Measurements from ENCODE around the gene GJC1.

DNA sequence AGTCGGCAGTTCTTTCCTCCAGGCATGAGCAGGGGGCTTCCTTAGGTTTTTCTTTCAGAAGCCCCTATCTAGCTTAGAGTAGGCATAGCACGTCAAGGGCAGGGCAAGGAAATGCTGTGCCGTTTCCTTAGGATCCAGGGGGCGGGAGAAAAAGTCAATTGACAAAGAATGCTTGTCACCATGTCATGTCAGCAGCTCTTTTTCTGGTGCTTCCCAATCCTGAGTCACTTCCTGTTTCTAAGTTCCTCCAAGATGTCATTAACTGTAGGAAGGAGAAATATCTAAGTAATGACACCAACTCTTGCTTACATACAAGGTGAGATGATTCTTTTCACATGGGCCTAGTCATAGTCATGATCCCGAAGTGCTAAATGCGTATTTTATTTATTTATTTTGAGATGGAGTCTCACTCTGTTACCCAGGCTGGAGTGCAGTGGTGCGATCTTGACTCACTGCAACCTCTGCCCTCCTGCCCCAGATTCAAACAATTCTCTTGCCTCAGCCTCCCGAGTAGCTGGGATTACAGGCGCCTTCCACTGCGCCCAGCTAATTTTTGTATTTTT, 35.2 kb downstream of the GJC1 start:
- TF ChIP-seq ZC3H10 (CRISPR knock-in tag; IDR thresholded peaks at IDR 0.05) (no peak), GLIS3 (CRISPR knock-in tag; IDR thresholded peaks at IDR 0.05) (no peak), ESRRG (CRISPR knock-in tag; IDR thresholded peaks at IDR 0.05) (no peak)
- TF ChIP-seq, protein P1, sequence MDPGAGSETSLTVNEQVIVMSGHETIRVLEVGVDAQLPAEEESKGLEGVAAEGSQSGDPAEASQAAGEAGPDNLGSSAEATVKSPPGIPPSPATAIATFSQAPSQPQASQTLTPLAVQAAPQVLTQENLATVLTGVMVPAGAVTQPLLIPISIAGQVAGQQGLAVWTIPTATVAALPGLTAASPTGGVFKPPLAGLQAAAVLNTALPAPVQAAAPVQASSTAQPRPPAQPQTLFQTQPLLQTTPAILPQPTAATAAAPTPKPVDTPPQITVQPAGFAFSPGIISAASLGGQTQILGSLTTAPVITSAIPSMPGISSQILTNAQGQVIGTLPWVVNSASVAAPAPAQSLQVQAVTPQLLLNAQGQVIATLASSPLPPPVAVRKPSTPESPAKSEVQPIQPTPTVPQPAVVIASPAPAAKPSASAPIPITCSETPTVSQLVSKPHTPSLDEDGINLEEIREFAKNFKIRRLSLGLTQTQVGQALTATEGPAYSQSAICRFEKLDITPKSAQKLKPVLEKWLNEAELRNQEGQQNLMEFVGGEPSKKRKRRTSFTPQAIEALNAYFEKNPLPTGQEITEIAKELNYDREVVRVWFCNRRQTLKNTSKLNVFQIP (CRISPR knock-in tag; IDR thresholded peaks at IDR 0.05; ENCODE audit: borderline replicate concordance, low read depth) = no peak
- TF ChIP-seq, protein P2, sequence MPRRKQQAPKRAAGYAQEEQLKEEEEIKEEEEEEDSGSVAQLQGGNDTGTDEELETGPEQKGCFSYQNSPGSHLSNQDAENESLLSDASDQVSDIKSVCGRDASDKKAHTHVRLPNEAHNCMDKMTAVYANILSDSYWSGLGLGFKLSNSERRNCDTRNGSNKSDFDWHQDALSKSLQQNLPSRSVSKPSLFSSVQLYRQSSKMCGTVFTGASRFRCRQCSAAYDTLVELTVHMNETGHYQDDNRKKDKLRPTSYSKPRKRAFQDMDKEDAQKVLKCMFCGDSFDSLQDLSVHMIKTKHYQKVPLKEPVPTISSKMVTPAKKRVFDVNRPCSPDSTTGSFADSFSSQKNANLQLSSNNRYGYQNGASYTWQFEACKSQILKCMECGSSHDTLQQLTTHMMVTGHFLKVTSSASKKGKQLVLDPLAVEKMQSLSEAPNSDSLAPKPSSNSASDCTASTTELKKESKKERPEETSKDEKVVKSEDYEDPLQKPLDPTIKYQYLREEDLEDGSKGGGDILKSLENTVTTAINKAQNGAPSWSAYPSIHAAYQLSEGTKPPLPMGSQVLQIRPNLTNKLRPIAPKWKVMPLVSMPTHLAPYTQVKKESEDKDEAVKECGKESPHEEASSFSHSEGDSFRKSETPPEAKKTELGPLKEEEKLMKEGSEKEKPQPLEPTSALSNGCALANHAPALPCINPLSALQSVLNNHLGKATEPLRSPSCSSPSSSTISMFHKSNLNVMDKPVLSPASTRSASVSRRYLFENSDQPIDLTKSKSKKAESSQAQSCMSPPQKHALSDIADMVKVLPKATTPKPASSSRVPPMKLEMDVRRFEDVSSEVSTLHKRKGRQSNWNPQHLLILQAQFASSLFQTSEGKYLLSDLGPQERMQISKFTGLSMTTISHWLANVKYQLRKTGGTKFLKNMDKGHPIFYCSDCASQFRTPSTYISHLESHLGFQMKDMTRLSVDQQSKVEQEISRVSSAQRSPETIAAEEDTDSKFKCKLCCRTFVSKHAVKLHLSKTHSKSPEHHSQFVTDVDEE (CRISPR knock-in tag; IDR thresholded peaks at IDR 0.05) = no peak

Data from SK-N-SH treated with all-trans-retinoic acid at 6 μM for 48 hours (cell line).